Measurements from ENCODE around the gene MTMR3. TPM values are rescaled to one million over a fixed set of nuclear protein-coding genes. Genes with fewer than 3 reads are reported as not detected.

Gene MTMR3
- total and polyA plus RNA-seq, 3 experiments from 2014 or later: 19.7 to 22.5 (median 20.6) TPM

- Mint-ChIP-seq H3K4me1 (peaks cover 0 to 8% (median 7%) of the 10 kb centered on the region in 3 donors), H3K4me3 (no peak overlapping the region), H3K27ac (no peak overlapping the region), H3K27me3 (no peaks in the 10 kb centered on the region), H3K9me3 (no peaks in the 10 kb centered on the region), H3K36me3 (peaks cover 5 to 94% (median 32%) of the 10 kb centered on the region in 3 donors)
- no peak for DNase-seq
- ChIA-PET POLR2A (no interaction called here), CTCF (no interaction called here)
- H3K27me3 ChIP-seq (ENCODE audit: insufficient read depth, low read length, poor library complexity, severe bottlenecking): no peaks in the 10 kb centered on the region
- H3K9me3 ChIP-seq (ENCODE audit: low read length): no peaks in the 10 kb centered on the region
- no peak overlapping the region for H3K27ac ChIP-seq (ENCODE audit: low read depth, low read length)
- no peaks in the 10 kb centered on the region for H3K4me1 ChIP-seq (ENCODE audit: insufficient read depth, low read length)
- H3K4me3 ChIP-seq (ENCODE audit: low read length): no peak overlapping the region
- peaks cover 70% of the 10 kb centered on the region for H3K36me3 ChIP-seq (ENCODE audit: insufficient read depth, low read length)
Measured at GRCh38 chr22:30010789-30011405, 127.9 kb downstream of the MTMR3 start.

GRCh38 chr22:30013201-30013600, 130.2 kb downstream of the MTMR3 start:
- H3K9me3 Mint-ChIP-seq: no peaks in the 10 kb centered on the region
- peaks cover 0 to 6% (median 5%) of the 10 kb centered on the region in 3 donors for H3K4me1 Mint-ChIP-seq
- peaks cover 0 to 2% of the 10 kb centered on the region in 2 donors for H3K27me3 Mint-ChIP-seq
- H3K36me3 Mint-ChIP-seq: peaks cover 5 to 95% (median 41%) of the 10 kb centered on the region in 3 donors
- no peak overlapping the region for H3K4me3 Mint-ChIP-seq
- DNase-seq: no peak
- CTCF ChIA-PET: no interaction called here
- no peak overlapping the region for H3K27ac ChIP-seq (ENCODE audit: low read depth, low read length)
- no peaks in the 10 kb centered on the region for H3K4me1 ChIP-seq (ENCODE audit: insufficient read depth, low read length)
- H3K27me3 ChIP-seq (ENCODE audit: insufficient read depth, low read length, poor library complexity, severe bottlenecking): no peaks in the 10 kb centered on the region
- no peak overlapping the region for H3K4me3 ChIP-seq (ENCODE audit: low read length)
- no peaks in the 10 kb centered on the region for H3K9me3 ChIP-seq (ENCODE audit: low read length)
- H3K27ac Mint-ChIP-seq: peak overlapping the region in 1 of 8 donors; percentile 58
- H3K36me3 ChIP-seq (ENCODE audit: insufficient read depth, low read length): peaks cover 75% of the 10 kb centered on the region
- POLR2A ChIA-PET: no interaction called here

DNA sequence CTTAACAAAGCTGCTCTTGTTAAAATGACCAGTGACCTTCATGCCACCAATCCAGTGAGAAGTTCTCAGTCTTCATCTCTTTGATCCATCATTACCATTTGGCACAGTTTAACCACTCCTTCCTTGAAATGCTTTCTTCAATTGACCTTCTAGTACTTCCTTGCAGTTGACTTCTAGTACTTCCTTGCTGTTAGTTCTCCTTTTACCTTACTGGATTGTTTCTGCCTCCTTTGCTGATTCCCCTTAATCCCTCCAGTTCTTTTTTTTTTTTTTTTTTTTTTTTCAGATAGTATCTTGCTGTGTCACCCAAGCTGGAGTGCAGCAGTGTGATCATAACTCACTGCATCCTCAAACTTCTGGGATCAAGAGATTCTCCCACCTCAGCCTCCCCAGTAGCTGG, 131.3 kb downstream of the MTMR3 start:
- H3K4me1 ChIP-seq (ENCODE audit: insufficient read depth, low read length): no peaks in the 10 kb centered on the region
- Mint-ChIP-seq H3K4me3 (no peak overlapping the region), H3K27ac (peak overlapping the region in 1 of 8 donors; percentile 84), H3K4me1 (no peaks in the 10 kb centered on the region), H3K27me3 (peaks cover 0 to 2% of the 10 kb centered on the region in 2 donors), H3K9me3 (no peaks in the 10 kb centered on the region), H3K36me3 (peaks cover 5 to 94% (median 35%) of the 10 kb centered on the region in 3 donors)
- no peak for DNase-seq
- CTCF ChIA-PET: interaction anchor here (1.0 kb wide), 1 partner anchor 9 kb away, joined by 4 read pairs; no protein-coding TSS in a partner anchor
- H3K9me3 ChIP-seq (ENCODE audit: low read length): no peaks in the 10 kb centered on the region
- no peak overlapping the region for H3K4me3 ChIP-seq (ENCODE audit: low read length)
- POLR2A ChIA-PET: no interaction called here
- H3K36me3 ChIP-seq (ENCODE audit: insufficient read depth, low read length): peaks cover 69% of the 10 kb centered on the region
- H3K27me3 ChIP-seq (ENCODE audit: insufficient read depth, low read length, poor library complexity, severe bottlenecking): no peaks in the 10 kb centered on the region
- H3K27ac ChIP-seq (ENCODE audit: low read depth, low read length): no peak overlapping the region

DNA sequence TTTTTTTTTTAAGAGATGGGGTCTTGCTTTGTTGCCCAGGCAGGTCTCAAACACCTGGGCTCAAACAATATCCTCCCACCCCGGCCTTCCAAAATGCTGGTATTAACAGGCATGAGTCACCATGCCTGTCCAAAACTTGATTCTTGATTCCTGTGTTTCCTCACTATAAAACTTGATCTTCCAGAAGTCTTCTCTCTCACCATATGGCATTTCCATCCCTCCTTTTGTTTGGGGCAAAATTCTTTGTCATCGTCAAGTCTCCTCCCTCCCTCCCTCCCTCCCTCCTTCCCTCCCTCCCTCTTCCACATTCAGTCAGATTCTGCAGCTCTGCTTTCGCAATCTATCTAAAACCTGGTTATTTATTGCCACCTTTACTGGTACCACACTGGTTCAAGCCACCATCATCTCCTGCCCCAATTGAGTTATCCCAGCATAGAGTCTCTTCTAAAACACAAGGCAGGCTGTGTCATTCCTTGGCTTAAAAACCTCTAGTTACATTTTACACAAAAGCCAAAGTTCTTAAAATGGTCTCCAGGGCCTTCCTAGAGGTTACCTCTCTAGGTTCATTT, 132.3 kb downstream of the MTMR3 start:
- Mint-ChIP-seq H3K27ac (peak overlapping the region in 1 of 8 donors; percentile 26), H3K9me3 (no peaks in the 10 kb centered on the region), H3K4me1 (no peaks in the 10 kb centered on the region), H3K27me3 (peaks cover 0 to 2% of the 10 kb centered on the region in 2 donors), H3K36me3 (peaks cover 5 to 94% (median 35%) of the 10 kb centered on the region in 3 donors), H3K4me3 (no peak overlapping the region)
- H3K36me3 ChIP-seq (ENCODE audit: insufficient read depth, low read length): peaks cover 67% of the 10 kb centered on the region
- no peak overlapping the region for H3K4me3 ChIP-seq (ENCODE audit: low read length)
- H3K4me1 ChIP-seq (ENCODE audit: insufficient read depth, low read length): no peaks in the 10 kb centered on the region
- no peak overlapping the region for H3K27ac ChIP-seq (ENCODE audit: low read depth, low read length)
- POLR2A ChIA-PET: no interaction called here
- H3K27me3 ChIP-seq (ENCODE audit: insufficient read depth, low read length, poor library complexity, severe bottlenecking): no peaks in the 10 kb centered on the region
- no peaks in the 10 kb centered on the region for H3K9me3 ChIP-seq (ENCODE audit: low read length)
- CTCF ChIA-PET: interaction anchor here (0.6 kb wide), 1 partner anchor 207 kb away, joined by 3 read pairs; no protein-coding TSS in a partner anchor
- no peak for DNase-seq

DNA sequence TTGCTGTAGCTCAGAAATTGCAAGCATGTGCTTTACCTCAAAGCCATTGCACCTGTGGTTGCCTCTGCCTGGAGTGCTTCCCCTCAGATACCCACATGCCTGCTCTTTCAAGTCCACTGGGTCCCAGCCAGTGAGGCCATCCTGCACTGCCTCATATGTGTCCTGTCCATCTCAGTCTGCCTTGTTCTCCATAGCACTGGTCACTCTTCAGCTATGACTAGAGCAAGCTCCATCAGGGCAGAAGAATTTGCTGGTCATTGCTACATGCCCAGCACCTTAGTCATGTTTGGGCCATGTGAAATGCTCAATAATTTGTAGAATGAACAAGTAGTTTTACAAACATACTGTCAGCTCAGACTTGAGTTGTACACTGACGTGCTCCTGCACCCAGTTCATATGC, 132.9 kb downstream of the MTMR3 start:
- Histone ChIP-seq H3K27me3 (ENCODE audit: insufficient read depth, low read length, poor library complexity, severe bottlenecking) (no peaks in the 10 kb centered on the region), H3K4me3 (ENCODE audit: low read length) (no peak overlapping the region), H3K9me3 (ENCODE audit: low read length) (no peaks in the 10 kb centered on the region), H3K27ac (ENCODE audit: low read depth, low read length) (no peak overlapping the region), H3K36me3 (ENCODE audit: insufficient read depth, low read length) (peaks cover 68% of the 10 kb centered on the region), H3K4me1 (ENCODE audit: insufficient read depth, low read length) (no peaks in the 10 kb centered on the region)
- Mint-ChIP-seq H3K4me3 (no peak overlapping the region), H3K27ac (peak overlapping the region in 2 of 8 donors; percentile 26 to 50), H3K27me3 (peaks cover 0 to 2% of the 10 kb centered on the region in 2 donors), H3K4me1 (no peaks in the 10 kb centered on the region), H3K36me3 (peaks cover 5 to 96% (median 40%) of the 10 kb centered on the region in 3 donors), H3K9me3 (no peaks in the 10 kb centered on the region)
- DNase-seq: no peak
- POLR2A ChIA-PET: no interaction called here
- CTCF ChIA-PET: interaction anchor here (0.6 kb wide), 1 partner anchor 207 kb away, joined by 3 read pairs; no protein-coding TSS in a partner anchor

DNA sequence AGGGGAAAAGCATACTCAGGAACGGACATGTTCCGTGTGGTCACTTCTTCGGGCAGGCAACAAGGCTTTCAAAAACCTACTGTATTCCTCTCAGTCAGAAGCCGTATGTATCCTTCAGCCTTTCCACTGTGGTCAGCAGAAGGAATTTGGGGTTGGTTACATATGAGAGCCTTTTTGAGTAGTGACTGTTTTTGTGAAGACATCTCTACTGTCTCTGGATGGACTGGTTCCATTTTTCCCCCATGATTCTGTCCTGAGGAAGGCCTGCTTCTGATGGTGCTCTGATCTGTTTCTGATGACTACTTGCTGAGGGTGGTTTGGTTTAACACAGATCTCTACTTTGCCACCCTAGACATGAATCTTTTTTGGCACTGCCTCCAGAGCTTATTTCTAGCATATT, 133.6 kb downstream of the MTMR3 start:
- Histone ChIP-seq H3K4me3 (ENCODE audit: low read length) (no peak overlapping the region), H3K27me3 (ENCODE audit: insufficient read depth, low read length, poor library complexity, severe bottlenecking) (no peaks in the 10 kb centered on the region), H3K27ac (ENCODE audit: low read depth, low read length) (no peak overlapping the region), H3K36me3 (ENCODE audit: insufficient read depth, low read length) (peaks cover 76% of the 10 kb centered on the region), H3K9me3 (ENCODE audit: low read length) (no peaks in the 10 kb centered on the region), H3K4me1 (ENCODE audit: insufficient read depth, low read length) (no peaks in the 10 kb centered on the region)
- Mint-ChIP-seq H3K36me3 (peaks cover 5 to 98% (median 46%) of the 10 kb centered on the region in 3 donors), H3K4me1 (no peaks in the 10 kb centered on the region), H3K27ac (no peak overlapping the region), H3K4me3 (no peak overlapping the region), H3K9me3 (no peaks in the 10 kb centered on the region), H3K27me3 (peaks cover 0 to 2% of the 10 kb centered on the region in 2 donors)
- no peak for DNase-seq
- CTCF ChIA-PET: interaction anchor here (1.2 to 1.3 kb wide), 2 partner anchors 10 to 11 kb away, joined by 3 to 4 read pairs; no protein-coding TSS in a partner anchor
- POLR2A ChIA-PET: no interaction called here

DNA sequence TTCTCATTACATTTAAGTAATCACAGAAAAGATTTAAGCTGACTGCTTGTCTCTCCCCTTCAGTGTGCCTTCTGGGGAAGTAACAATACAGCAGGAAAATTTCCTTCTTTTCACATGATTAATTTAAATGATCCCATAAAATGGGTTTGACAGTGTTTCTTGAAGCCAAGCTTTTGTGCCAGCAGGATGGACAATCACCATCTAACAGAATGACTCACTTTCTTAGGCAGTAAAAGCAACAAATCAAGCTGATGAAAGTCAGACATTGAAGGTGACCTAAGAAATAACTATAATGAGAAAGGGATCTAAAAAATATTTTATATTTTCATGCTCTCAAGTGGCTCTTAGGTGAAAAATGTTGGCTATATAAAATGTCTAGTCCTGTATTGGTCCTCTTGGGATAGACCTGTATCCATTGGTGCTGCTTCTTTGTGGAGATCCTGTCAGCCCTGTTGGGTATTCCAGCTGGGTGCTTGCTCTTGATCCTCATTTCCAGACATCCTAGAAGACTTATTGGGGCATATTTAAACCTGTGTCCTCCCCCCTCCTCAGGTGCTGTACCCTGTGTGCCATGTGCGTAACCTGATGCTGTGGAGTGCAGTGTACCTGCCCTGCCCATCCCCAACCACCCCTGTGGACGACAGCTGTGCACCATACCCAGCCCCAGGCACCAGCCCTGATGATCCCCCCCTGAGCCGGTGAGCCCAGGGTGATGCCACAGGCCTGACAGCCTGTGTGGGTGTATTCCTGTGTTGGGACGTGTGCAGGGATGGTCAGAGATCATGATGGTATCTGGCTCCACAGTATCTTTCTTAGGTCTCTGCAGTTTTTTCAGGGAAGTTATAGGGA, 134.6 kb downstream of the MTMR3 start:
- H3K4me3 Mint-ChIP-seq: no peak overlapping the region

GRCh38 chr22:30020511-30020910, 137.5 kb downstream of the MTMR3 start:
- Histone ChIP-seq H3K9me3 (ENCODE audit: low read length) (no peaks in the 10 kb centered on the region), H3K4me3 (ENCODE audit: low read length) (no peak overlapping the region), H3K27me3 (ENCODE audit: insufficient read depth, low read length, poor library complexity, severe bottlenecking) (no peaks in the 10 kb centered on the region), H3K27ac (ENCODE audit: low read depth, low read length) (no peak overlapping the region), H3K4me1 (ENCODE audit: insufficient read depth, low read length) (no peaks in the 10 kb centered on the region), H3K36me3 (ENCODE audit: insufficient read depth, low read length) (peaks cover 75% of the 10 kb centered on the region)
- H3K4me3 Mint-ChIP-seq: no peak overlapping the region
- peaks cover 0 to 2% of the 10 kb centered on the region in 2 donors for H3K27me3 Mint-ChIP-seq
- POLR2A ChIA-PET: no interaction called here
- DNase-seq: no peak
- no peaks in the 10 kb centered on the region for H3K4me1 Mint-ChIP-seq
- H3K36me3 Mint-ChIP-seq: peaks cover 12 to 99% (median 41%) of the 10 kb centered on the region in 3 donors
- no peak overlapping the region for H3K27ac Mint-ChIP-seq
- CTCF ChIA-PET: no interaction called here
- H3K9me3 Mint-ChIP-seq: no peaks in the 10 kb centered on the region

More for the DNA sequence above, 134.6 kb downstream of the MTMR3 start:
- no peak for DNase-seq
- Mint-ChIP-seq H3K27ac (no peak overlapping the region), H3K9me3 (no peaks in the 10 kb centered on the region), H3K27me3 (peaks cover 0 to 2% of the 10 kb centered on the region in 2 donors), H3K36me3 (peaks cover 5 to 98% (median 45%) of the 10 kb centered on the region in 3 donors), H3K4me1 (no peaks in the 10 kb centered on the region)
- H3K9me3 ChIP-seq (ENCODE audit: low read length): no peaks in the 10 kb centered on the region
- H3K4me1 ChIP-seq (ENCODE audit: insufficient read depth, low read length): no peaks in the 10 kb centered on the region
- peaks cover 76% of the 10 kb centered on the region for H3K36me3 ChIP-seq (ENCODE audit: insufficient read depth, low read length)
- ChIA-PET CTCF (interaction anchor here (1.2 to 1.3 kb wide), 2 partner anchors 11 to 12 kb away, joined by 3 to 4 read pairs; no protein-coding TSS in a partner anchor), POLR2A (no interaction called here)
- no peak overlapping the region for H3K4me3 ChIP-seq (ENCODE audit: low read length)
- H3K27ac ChIP-seq (ENCODE audit: low read depth, low read length): no peak overlapping the region
- H3K27me3 ChIP-seq (ENCODE audit: insufficient read depth, low read length, poor library complexity, severe bottlenecking): no peaks in the 10 kb centered on the region

Measured in CD8-positive, alpha-beta memory T cell (primary cell).